Esophagus squamous epithelium (tissue), 4 donors: ENCODE measurements around the gene IMMT.

Experiments
- POLR2A ChIP-seq, 4 donors: fragments of 450-650 bp; IDR thresholded peaks; one replicate each; pipeline ENCODE4 v1.6.1; 2017; ENCODE audit warnings: antibody characterized with exemption in 4 of 4, mild to moderate bottlenecking in 4 of 4, moderate library complexity in 3 of 4
- TF ChIP-seq, protein P1 (sequence below), 6 experiments: fragments of 450-650 bp in 4 of 6; fragments of 200-600 bp in 2 of 6; sonication (generic) in 2 of 6; IDR thresholded peaks; one replicate each; pipeline ENCODE4 v1.5.1; 2016 to 2019; ENCODE audit warnings: antibody characterized with exemption in 6 of 6, mild to moderate bottlenecking in 4 of 6, moderate library complexity in 4 of 6

- TF ChIP-seq POLR2A (IDR thresholded peaks at IDR 0.05), result no peak
- TF ChIP-seq, protein P1, sequence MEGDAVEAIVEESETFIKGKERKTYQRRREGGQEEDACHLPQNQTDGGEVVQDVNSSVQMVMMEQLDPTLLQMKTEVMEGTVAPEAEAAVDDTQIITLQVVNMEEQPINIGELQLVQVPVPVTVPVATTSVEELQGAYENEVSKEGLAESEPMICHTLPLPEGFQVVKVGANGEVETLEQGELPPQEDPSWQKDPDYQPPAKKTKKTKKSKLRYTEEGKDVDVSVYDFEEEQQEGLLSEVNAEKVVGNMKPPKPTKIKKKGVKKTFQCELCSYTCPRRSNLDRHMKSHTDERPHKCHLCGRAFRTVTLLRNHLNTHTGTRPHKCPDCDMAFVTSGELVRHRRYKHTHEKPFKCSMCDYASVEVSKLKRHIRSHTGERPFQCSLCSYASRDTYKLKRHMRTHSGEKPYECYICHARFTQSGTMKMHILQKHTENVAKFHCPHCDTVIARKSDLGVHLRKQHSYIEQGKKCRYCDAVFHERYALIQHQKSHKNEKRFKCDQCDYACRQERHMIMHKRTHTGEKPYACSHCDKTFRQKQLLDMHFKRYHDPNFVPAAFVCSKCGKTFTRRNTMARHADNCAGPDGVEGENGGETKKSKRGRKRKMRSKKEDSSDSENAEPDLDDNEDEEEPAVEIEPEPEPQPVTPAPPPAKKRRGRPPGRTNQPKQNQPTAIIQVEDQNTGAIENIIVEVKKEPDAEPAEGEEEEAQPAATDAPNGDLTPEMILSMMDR (IDR thresholded peaks at IDR 0.05), result no peak
Observed at GRCh38 chr2:86142436-86143257, 52.6 kb downstream of the IMMT start.
